C1 segment of cervical spinal cord (tissue), 14 donors: Measurements from ENCODE around the gene CDK17.
A peak's percentile ranks its signal among the peaks of the same experiment; 100 is the strongest.

ENCODE experiments used
- DNase-seq, 14 donors: peaks; one replicate each; lab custom pipeline; 2025; lab: John Stamatoyannopoulos, UW

CDK17 gene

DNA sequence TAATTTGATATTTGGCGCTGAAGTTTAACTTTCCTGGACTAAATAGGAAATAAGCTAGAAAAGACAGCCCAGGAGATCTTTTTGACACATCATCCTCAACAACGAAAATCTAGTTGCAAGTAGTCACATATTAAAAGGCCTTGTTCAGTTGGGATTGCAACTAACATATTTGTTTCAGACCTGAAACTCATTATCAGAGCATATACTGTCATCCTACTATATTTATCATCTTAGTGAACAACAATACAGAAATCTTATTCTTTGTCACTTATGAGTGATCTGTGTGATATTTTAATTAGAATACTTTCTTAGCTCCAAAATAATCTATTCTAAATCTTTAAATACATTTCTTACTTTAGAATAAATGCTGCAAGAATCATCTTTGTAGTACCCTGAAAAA is 134.0 kb downstream of the CDK17 start:
- no peak for DNase-seq

- DNase-seq: no peak
Measured at GRCh38 chr12:96265836-96266235, 134.4 kb downstream of the CDK17 start.

- no peak for DNase-seq
Measured at GRCh38 chr12:96265400-96265799, 134.8 kb downstream of the CDK17 start.

- DNase-seq: peak in 3 of 14 donors; percentile 14 to 27 (median 16)
Measured at GRCh38 chr12:96263449-96263902, 136.8 kb downstream of the CDK17 start.

DNA sequence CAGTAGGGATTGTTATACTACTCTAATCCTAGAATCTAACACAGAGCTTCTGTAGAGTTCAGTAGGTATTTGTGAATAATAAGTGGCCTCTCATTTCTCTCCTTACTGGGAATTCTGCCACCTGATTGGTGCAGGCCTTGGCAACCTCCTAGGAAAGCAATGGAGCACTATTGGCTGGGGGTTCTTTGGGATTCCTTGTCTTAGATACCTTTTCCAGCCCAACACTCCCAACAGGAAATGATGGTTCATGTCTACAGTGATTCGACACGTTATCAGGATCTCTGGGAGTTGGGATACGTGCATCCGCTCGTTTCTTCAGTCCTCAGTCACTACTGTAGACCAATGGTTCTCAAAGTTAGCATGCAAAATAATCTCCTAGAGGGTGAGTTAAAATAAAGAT is 138.7 kb downstream of the CDK17 start:
- DNase-seq: no peak

DNA sequence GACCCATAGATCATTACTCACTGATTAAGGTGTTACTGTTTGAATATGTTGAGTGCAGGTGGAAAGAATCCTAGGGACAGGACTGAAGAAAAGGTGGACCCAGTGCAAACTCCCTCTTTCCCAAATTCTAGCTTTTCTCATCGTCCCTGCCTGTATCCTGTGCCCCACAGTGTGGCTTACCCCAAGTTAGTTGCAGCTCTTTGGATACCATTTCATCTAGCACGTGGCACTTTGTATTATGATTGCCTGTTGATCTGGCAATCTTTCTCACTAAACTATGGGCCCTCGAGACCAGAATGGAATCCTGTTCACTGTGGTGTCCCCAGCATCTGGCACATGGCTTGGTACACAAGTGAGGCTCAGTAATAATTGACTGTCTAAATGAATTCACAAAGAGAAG is 139.6 kb downstream of the CDK17 start:
- no peak for DNase-seq

DNA sequence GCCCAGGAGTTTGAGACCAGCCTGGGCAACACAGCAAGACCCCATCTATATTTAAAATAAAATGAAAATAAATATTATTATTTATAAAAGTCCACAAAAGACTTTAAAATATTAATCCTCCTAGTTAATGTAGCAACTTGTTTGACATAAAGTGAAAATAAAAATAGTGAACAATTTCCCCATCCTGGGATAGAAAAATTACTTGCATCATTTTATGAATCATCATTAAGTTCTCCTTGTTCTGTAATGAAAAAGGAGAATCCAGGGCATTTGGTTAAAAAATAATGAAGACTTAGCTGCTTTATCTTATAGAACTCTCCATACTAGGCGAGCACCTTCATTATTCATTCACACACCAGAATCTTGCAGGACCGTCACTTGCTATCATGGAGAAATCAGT is 140.0 kb downstream of the CDK17 start:
- DNase-seq: no peak

- DNase-seq: peak in 7 of 14 donors; percentile 14 to 74 (median 48)
Measured at GRCh38 chr12:96258104-96258961, 141.9 kb downstream of the CDK17 start.

DNA sequence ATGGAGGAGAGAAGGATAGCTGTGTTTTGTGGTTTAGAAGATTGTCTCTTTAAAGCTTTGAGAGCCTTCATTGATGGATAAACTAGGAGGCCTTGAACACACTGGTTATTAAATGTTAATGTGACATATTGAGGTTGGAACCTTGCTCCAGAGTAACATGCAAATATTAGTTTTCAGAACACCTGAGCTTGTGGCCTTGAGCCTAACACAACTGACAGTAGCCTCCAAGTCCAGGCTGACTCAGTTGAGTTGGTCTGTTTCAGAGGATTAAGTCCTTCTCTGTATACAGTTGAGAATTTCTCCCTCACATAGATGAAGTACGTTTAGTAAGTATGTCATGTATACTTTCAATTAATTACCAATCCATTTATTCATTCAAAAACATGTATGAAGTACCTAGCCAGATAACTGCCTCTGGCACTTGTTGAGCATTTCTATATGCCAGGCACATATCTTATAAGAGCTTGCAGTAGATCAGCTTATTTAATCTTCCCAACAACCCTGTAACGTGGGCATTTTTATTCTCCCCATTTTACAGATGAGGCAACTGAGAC is 142.6 kb downstream of the CDK17 start:
- no peak for DNase-seq

GRCh38 chr12:96256672-96257361 is 143.4 kb downstream of the CDK17 start:
- DNase-seq: no peak

DNA sequence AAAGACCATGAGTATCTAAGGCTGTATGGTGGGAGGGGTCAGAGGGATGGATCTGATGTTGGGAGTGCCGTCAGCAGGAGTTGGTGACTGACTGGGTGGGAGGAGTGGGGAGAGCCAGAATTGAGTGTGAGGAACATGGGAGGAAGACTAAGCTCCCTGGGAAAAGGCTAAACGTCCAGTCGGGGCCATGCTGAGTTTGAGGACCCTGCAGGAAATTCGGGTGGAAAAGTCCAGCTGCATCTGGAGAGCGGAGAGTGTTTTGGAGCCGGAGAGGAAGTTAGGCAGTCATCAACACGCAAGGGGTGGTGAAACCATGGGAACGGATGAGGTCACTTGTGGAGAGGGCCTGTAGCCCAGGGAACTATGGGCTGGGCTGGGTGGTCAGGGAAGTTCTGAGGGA is 145.2 kb downstream of the CDK17 start:
- DNase-seq: no peak

GRCh38 chr12:96250119-96250685 is 150.0 kb downstream of the CDK17 start:
- no peak for DNase-seq

DNA sequence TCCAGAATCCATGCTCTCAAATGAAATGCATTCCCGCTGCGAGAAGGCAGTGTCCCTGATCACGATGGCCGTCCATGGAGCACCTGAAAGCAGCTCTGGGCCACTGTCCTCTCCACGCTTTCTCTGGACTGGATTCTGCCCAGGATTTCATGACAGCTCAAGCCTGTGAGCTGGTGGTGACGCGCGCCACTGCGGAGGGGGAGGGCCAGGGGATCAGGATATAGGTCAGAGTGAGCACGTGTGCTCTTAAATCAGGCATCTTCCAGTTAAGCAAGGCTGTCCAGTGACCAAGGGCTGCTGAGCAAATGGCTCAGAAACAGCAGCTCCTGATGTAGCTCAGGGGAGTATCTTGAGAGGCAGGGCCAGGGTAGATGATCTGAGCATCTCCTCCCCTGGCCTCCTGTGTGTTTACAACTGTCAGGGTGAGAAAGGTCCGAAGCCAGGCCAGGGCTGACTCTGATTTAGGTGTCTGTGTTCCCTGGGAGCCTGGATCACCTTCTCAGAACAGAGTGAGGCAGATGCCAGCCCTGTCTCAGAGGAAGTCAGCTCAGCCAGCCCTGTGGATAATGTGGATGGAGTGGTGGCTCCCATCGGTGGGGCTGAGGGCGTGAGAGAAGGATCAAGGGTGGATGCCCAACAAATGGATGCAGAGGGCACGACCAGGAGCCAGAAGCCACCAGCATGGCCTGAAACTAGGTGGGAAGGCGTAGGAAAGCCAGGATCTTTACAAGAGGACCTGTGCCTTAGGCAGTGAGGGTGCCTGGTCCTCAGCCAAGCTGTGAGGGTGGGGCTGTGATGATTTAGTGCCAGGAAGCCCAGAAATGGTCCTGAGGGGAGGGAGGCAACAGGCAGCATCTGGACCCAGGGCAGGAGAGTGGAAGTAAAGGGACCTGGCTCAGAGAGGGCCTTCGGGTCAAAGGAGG is 150.8 kb downstream of the CDK17 start:
- DNase-seq: peak in 2 of 14 donors; percentile 32 to 76

DNA sequence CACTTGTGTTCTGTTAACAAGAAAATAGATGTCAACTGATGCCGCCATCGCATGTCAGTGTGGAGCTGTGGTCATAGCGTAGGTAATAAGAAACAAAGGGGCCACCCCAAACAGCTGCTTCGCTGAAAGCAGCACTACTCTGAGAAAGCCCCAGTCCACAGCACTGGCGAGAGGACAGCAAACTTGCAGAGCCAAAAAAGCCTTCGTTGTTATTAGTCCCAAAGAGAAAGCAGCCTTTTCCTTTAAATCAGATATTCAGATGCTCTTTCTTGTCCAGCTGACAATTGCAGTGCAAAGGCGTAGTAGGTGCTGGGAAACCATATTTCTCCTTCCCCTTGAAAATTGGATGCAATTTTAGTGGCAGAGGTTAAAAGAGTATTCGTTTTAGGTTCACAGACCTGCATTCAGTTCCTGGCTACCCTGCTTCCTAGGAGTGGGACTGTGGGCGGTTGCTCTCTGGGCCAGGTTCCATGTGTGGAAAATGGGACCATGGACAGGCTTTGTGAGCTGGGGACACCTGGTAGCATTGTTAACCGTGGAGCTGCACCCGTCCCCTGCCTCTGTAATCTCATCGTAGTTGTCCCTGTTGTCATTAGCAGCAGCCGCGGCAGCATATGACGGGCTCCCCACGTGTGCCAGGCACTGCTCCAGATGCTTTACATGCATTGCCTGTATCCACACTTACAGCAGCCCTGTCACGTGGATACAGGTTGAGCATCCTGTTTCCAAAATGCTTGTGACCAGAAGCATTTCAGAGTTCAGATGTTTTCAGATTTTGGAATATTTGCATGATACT is 151.9 kb downstream of the CDK17 start:
- DNase-seq: peak in 2 of 14 donors; percentile 17 to 19

- DNase-seq: no peak
Measured at GRCh38 chr12:96247563-96247962, 152.7 kb downstream of the CDK17 start.

- DNase-seq: no peak
Measured at GRCh38 chr12:96246926-96247505, 153.2 kb downstream of the CDK17 start.

DNA sequence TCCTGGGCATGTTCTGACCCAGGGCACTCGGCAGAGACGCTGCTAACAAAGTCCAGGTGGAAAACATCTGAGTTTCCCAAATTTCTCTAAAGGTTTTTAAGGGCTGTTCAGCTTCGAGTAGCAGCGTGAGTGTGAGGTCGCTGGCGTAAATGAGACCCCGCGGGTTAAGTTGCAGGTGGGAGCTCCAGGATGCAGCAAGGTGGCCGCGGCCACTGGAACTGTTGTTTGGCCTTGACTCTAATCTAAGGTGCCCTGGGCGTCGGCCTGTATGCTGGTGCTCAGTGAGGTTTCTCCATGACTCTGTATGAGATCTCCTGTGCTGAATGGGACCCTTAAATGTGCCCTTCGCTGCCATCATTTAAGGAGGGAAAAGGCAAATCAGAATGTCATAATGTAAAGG is 155.4 kb downstream of the CDK17 start:
- DNase-seq: no peak

GRCh38 chr12:96242597-96242996 is 157.6 kb downstream of the CDK17 start:
- DNase-seq: no peak

GRCh38 chr12:96241846-96242256 is 158.4 kb downstream of the CDK17 start:
- peak in 1 of 14 donors; percentile 53 for DNase-seq

- no peak for DNase-seq
Measured at GRCh38 chr12:96241431-96241830, 158.8 kb downstream of the CDK17 start.
